ENCODE measurements around the gene ATP8B1. TPM values are rescaled to one million over a fixed set of nuclear protein-coding genes. Genes with fewer than 3 reads are reported as not detected.

The ATP8B1 gene
- total RNA-seq, 4 donors from 2014 or later: 21.6 to 32.1 (median 26.8) TPM

DNA sequence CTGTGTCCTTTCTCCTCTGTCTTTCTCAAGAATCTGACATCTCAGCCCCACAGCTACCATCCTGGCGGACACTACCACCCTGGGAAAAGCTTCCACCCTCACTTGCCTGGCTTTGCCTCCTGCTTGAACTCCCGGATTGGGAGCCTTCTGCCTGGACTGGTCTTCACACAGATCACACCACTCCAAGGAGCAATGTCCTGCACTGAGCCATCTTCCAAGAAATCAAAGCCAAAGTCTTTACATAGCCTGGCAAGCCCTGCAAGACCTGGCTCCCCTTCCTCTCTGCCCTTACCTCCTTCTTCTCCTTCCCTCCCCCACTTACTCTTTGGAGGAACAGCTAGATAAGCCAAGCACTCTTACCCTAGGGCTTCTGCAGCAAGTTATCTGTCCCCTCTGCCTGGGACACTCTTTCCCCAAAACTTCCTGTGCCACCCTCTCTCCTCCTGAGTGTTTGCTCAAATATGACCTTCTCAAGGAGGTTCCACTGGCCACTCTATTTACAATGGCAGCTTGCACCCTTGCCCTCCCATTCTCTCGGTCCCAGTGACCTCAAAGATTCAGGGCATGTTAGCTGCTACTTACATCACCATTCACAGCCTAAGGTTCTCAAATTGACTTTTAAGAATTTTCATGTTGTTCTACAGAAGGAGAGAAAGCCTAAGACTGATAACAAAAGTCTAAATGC, 9.7 kb downstream of the ATP8B1 start:
- H3K4me3 ChIP-seq (ENCODE audit: low read depth, poor library complexity, severe bottlenecking): no peak overlapping the region
- intact Hi-C loops (cut with DNase I; ENCODE audit: low total_unique reads): no loop called here
- no peak for DNase-seq (ENCODE audit: low spot score in 2 of 2)
- TF ChIP-seq POLR2A (IDR thresholded peaks at IDR 0.05): no peak
- TF ChIP-seq, protein P1, sequence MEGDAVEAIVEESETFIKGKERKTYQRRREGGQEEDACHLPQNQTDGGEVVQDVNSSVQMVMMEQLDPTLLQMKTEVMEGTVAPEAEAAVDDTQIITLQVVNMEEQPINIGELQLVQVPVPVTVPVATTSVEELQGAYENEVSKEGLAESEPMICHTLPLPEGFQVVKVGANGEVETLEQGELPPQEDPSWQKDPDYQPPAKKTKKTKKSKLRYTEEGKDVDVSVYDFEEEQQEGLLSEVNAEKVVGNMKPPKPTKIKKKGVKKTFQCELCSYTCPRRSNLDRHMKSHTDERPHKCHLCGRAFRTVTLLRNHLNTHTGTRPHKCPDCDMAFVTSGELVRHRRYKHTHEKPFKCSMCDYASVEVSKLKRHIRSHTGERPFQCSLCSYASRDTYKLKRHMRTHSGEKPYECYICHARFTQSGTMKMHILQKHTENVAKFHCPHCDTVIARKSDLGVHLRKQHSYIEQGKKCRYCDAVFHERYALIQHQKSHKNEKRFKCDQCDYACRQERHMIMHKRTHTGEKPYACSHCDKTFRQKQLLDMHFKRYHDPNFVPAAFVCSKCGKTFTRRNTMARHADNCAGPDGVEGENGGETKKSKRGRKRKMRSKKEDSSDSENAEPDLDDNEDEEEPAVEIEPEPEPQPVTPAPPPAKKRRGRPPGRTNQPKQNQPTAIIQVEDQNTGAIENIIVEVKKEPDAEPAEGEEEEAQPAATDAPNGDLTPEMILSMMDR (IDR thresholded peaks at IDR 0.05): no peak
- WGBS, 2 donors: 55 to 69% methylated on average over 3 of the region's 3 CpGs

GRCh38 chr18:57792631-57793301, 10.3 kb downstream of the ATP8B1 start:
- DNase-seq (ENCODE audit: low spot score in 2 of 2): no peak
- WGBS, 2 donors: 47 to 49% methylated on average over 9 of the region's 9 CpGs
- intact Hi-C loops (cut with DNase I; ENCODE audit: low total_unique reads): no loop called here
- no peak overlapping the region for H3K4me3 ChIP-seq (ENCODE audit: low read depth, poor library complexity, severe bottlenecking)
- TF ChIP-seq POLR2A (IDR thresholded peaks at IDR 0.05): no peak
- TF ChIP-seq, protein P1 (IDR thresholded peaks at IDR 0.05): no peak

GRCh38 chr18:57791911-57792310, 11.2 kb downstream of the ATP8B1 start:
- TF ChIP-seq POLR2A (IDR thresholded peaks at IDR 0.05): no peak
- TF ChIP-seq, protein P1 (IDR thresholded peaks at IDR 0.05): no peak
- 62 to 78% methylated on average over 2 of the region's 2 CpGs for WGBS, 2 donors
- H3K4me3 ChIP-seq (ENCODE audit: low read depth, poor library complexity, severe bottlenecking): no peak overlapping the region
- intact Hi-C loops (cut with DNase I; ENCODE audit: low total_unique reads): no loop called here
- DNase-seq (ENCODE audit: low spot score in 2 of 2): no peak

GRCh38 chr18:57791192-57791591, 11.9 kb downstream of the ATP8B1 start:
- DNase-seq (ENCODE audit: low spot score in 2 of 2): no peak
- no peak overlapping the region for H3K4me3 ChIP-seq (ENCODE audit: low read depth, poor library complexity, severe bottlenecking)
- TF ChIP-seq, protein P1 (IDR thresholded peaks at IDR 0.05): no peak
- no peak for TF ChIP-seq POLR2A (IDR thresholded peaks at IDR 0.05)
- WGBS, 2 donors: 94 to 95% methylated on average over 5 of the region's 5 CpGs
- intact Hi-C loops (cut with DNase I; ENCODE audit: low total_unique reads): no loop called here

- 92 to 97% methylated on average over 4 of the region's 4 CpGs for WGBS, 2 donors
- no peak overlapping the region for H3K4me3 ChIP-seq (ENCODE audit: low read depth, poor library complexity, severe bottlenecking)
- no peak for TF ChIP-seq POLR2A (IDR thresholded peaks at IDR 0.05)
- TF ChIP-seq, protein P1 (IDR thresholded peaks at IDR 0.05): no peak
- intact Hi-C loops (cut with DNase I; ENCODE audit: low total_unique reads): no loop called here
- DNase-seq (ENCODE audit: low spot score in 2 of 2): no peak
Observed at GRCh38 chr18:57790316-57790715, 12.8 kb downstream of the ATP8B1 start.
